Gastroesophageal sphincter (tissue), 4 donors: ENCODE data around the gene TRIP12. TPM values are rescaled to one million over a fixed set of nuclear protein-coding genes. Genes with fewer than 3 reads are reported as not detected.

Source experiments
- ATAC-seq: fragments of 150-250 bp; one replicate; pipeline ENCODE4 v1.9.1; 2016; ENCODE audit warnings: mild to moderate bottlenecking, moderate library complexity
- H3K27ac ChIP-seq, 4 donors: fragments of 200-600 bp; sonication (generic) in 3 of 4; 1 replicate in 3 of 4; 2 replicates in 1 of 4; pipeline ENCODE4 v1.5.1; 2016 to 2019
- H3K27me3 ChIP-seq: fragments of 200-600 bp; sonication (generic); one replicate; pipeline ENCODE4 v1.5.1; 2019
- H3K36me3 ChIP-seq, 2 donors: fragments of 200-600 bp; sonication (generic); one replicate each; pipeline ENCODE4 v1.5.1; 2019; ENCODE audit warnings: control low read depth in 1 of 2
- H3K4me1 ChIP-seq, 3 donors: fragments of 200-600 bp; sonication (generic); 1 replicate in 2 of 3; 2 replicates in 1 of 3; pipeline ENCODE4 v1.5.1; 2016 to 2019; ENCODE audit warnings: control low read depth in 2 of 3
- H3K4me3 ChIP-seq, 2 donors: fragments of 200-600 bp; sonication (generic); one replicate each; pipeline ENCODE4 v1.5.1; 2019; ENCODE audit warnings: mild to moderate bottlenecking in 1 of 2, moderate library complexity in 1 of 2
- H3K9me3 ChIP-seq, 3 donors: fragments of 200-600 bp; sonication (generic); one replicate each; pipeline ENCODE4 v1.5.1; 2017 to 2019; ENCODE audit warnings: control low read depth in 2 of 3
- EP300 ChIP-seq: sonication (generic); formaldehyde crosslinking; IDR thresholded peaks from one replicate; pipeline ENCODE4 v1.6.1; 2017; ENCODE audit warnings: antibody characterized with exemption, mild to moderate bottlenecking
- POLR2A ChIP-seq, 2 donors: fragments of 450-650 bp; IDR thresholded peaks; one replicate each; pipeline ENCODE4 v1.6.1; 2017; ENCODE audit warnings: antibody characterized with exemption in 2 of 2, mild to moderate bottlenecking in 2 of 2, moderate library complexity in 1 of 2
- POLR2AphosphoS5 ChIP-seq: sonication (generic); formaldehyde crosslinking; IDR thresholded peaks from one replicate; pipeline ENCODE4 v1.6.1; 2017; ENCODE audit warnings: antibody characterized with exemption
- WGBS, 2 donors: methylation state at CpG; one replicate each; pipeline ENCODE4 v1.1.5; 2018; ENCODE audit warnings: low coverage in 1 of 2; 5-methylcytosine and 5-hydroxymethylcytosine counted together
- total RNA-seq, 4 donors: library from RNA; depleted of rRNA; stranded (reverse); fragments of >200 nt; gene quantifications; one replicate each; pipeline ENCODE4 v1.1.0, GENCODE V29; 2016
- TF ChIP-seq, protein P1 (sequence below), 4 experiments: fragments of 200-600 bp in 2 of 4; fragments of 450-650 bp in 2 of 4; sonication (generic) in 1 of 4; IDR thresholded peaks; one replicate each; pipeline ENCODE4 v1.5.1; 2017 to 2019; ENCODE audit warnings: antibody characterized with exemption in 4 of 4, mild to moderate bottlenecking in 2 of 4, moderate library complexity in 2 of 4

Gene TRIP12
- total RNA-seq, 4 donors from 2014 or later: 138 to 203 (median 185) TPM

- H3K9me3 ChIP-seq: no peaks in the 10 kb centered on the region
- WGBS, 2 donors: 90 to 100% methylated on average over 1 of the region's 1 CpG
- no peak for ATAC-seq
- no peak for TF ChIP-seq EP300
- no peak for TF ChIP-seq POLR2A (IDR thresholded peaks at IDR 0.05)
- TF ChIP-seq, protein P1, sequence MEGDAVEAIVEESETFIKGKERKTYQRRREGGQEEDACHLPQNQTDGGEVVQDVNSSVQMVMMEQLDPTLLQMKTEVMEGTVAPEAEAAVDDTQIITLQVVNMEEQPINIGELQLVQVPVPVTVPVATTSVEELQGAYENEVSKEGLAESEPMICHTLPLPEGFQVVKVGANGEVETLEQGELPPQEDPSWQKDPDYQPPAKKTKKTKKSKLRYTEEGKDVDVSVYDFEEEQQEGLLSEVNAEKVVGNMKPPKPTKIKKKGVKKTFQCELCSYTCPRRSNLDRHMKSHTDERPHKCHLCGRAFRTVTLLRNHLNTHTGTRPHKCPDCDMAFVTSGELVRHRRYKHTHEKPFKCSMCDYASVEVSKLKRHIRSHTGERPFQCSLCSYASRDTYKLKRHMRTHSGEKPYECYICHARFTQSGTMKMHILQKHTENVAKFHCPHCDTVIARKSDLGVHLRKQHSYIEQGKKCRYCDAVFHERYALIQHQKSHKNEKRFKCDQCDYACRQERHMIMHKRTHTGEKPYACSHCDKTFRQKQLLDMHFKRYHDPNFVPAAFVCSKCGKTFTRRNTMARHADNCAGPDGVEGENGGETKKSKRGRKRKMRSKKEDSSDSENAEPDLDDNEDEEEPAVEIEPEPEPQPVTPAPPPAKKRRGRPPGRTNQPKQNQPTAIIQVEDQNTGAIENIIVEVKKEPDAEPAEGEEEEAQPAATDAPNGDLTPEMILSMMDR (IDR thresholded peaks at IDR 0.05): no peak
- TF ChIP-seq POLR2AphosphoS5: no peak
- peaks cover 0 to 8% of the 10 kb centered on the region in 2 donors for H3K36me3 ChIP-seq
- no peaks in the 10 kb centered on the region for H3K27me3 ChIP-seq
- H3K4me3 ChIP-seq: no peak overlapping the region
- no peak overlapping the region for H3K27ac ChIP-seq
- H3K4me1 ChIP-seq: peaks cover 0 to 45% (median 0%) of the 10 kb centered on the region in 3 donors
These were observed 33.8 kb downstream of the TRIP12 start for GRCh38 chr2:229888031-229888430.

DNA sequence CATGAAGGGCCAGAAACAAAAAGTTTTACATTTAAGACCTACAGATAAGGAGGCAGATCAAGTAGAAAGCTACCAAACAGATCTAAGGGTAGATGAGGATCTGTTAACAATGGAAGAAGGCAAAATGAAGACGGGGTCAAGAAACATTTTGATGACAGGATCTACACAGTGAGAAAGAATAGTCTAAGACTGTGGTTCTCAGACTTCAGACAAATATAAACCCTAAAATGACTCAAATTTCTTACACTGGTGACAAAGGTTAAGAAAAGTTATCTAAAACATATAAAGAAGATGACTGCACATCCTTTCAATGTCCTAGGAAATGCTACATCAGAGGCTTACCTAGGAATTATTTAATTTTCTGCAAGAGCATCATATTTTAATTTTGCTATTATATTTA lies 34.4 kb downstream of the TRIP12 start:
- H3K36me3 ChIP-seq: peaks cover 0 to 8% of the 10 kb centered on the region in 2 donors
- H3K27me3 ChIP-seq: no peaks in the 10 kb centered on the region
- H3K27ac ChIP-seq: no peak overlapping the region
- TF ChIP-seq POLR2A (IDR thresholded peaks at IDR 0.05) (no peak), EP300 (no peak), POLR2AphosphoS5 (no peak)
- TF ChIP-seq, protein P1 (IDR thresholded peaks at IDR 0.05): no peak
- H3K9me3 ChIP-seq: no peaks in the 10 kb centered on the region
- H3K4me1 ChIP-seq: peaks cover 0 to 50% (median 0%) of the 10 kb centered on the region in 3 donors
- 79 to 100% methylated on average over 1 of the region's 1 CpG for WGBS, 2 donors
- no peak overlapping the region for H3K4me3 ChIP-seq
- ATAC-seq: no peak

- Histone ChIP-seq H3K27me3 (no peaks in the 10 kb centered on the region), H3K36me3 (peaks cover 0 to 6% of the 10 kb centered on the region in 2 donors), H3K4me3 (no peak overlapping the region), H3K27ac (no peak overlapping the region), H3K4me1 (peaks cover 0 to 63% (median 5%) of the 10 kb centered on the region in 3 donors), H3K9me3 (no peaks in the 10 kb centered on the region)
- TF ChIP-seq POLR2A (IDR thresholded peaks at IDR 0.05) (no peak), EP300 (no peak), POLR2AphosphoS5 (no peak)
- TF ChIP-seq, protein P1 (IDR thresholded peaks at IDR 0.05): no peak
- WGBS, 2 donors: 86 to 87% methylated on average over 5 of the region's 5 CpGs
- no peak for ATAC-seq
These were observed 36.8 kb downstream of the TRIP12 start for GRCh38 chr2:229884775-229885699.

GRCh38 chr2:229882583-229882982 lies 39.2 kb downstream of the TRIP12 start:
- Histone ChIP-seq H3K4me3 (no peak overlapping the region), H3K27ac (no peak overlapping the region), H3K27me3 (no peaks in the 10 kb centered on the region), H3K9me3 (no peaks in the 10 kb centered on the region), H3K36me3 (peaks cover 0 to 30% of the 10 kb centered on the region in 2 donors), H3K4me1 (peaks cover 0 to 53% (median 5%) of the 10 kb centered on the region in 3 donors)
- ATAC-seq: no peak
- no peak for TF ChIP-seq POLR2AphosphoS5
- TF ChIP-seq EP300: no peak
- TF ChIP-seq, protein P1 (IDR thresholded peaks at IDR 0.05): no peak
- TF ChIP-seq POLR2A (IDR thresholded peaks at IDR 0.05): no peak
- WGBS, 2 donors: 86 to 87% methylated on average over 2 of the region's 2 CpGs
